NCI-H460 (cell line): ENCODE results near the gene TMEM95. TPM values are rescaled to one million over a fixed set of nuclear protein-coding genes. Genes with fewer than 3 reads are reported as not detected.
A peak's percentile ranks its signal among the peaks of the same experiment; 100 is the strongest.

ENCODE experiments used
- DNase-seq: peaks from one replicate; pipeline ENCODE4 v3.0.0-alpha.2; 2016; ENCODE audit warnings: low read depth; ENCODE audit errors: extremely low read depth
- small RNA-seq, 2 experiments: library from RNA; depleted of rRNA; stranded (forward); fragments of <200 nt; gene quantifications; one replicate each; pipeline ENCODE3, GENCODE V24; 2014
- total RNA-seq: library from RNA; depleted of rRNA; stranded (reverse); fragments of >200 nt; shearing (Covaris generic); gene quantifications from 2 replicates; pipeline ENCODE4 v1.2.3, GENCODE V29; 2014; rRNA removed

The TMEM95 gene
- total RNA-seq, 1 experiment from 2014 or later = not detected

DNA sequence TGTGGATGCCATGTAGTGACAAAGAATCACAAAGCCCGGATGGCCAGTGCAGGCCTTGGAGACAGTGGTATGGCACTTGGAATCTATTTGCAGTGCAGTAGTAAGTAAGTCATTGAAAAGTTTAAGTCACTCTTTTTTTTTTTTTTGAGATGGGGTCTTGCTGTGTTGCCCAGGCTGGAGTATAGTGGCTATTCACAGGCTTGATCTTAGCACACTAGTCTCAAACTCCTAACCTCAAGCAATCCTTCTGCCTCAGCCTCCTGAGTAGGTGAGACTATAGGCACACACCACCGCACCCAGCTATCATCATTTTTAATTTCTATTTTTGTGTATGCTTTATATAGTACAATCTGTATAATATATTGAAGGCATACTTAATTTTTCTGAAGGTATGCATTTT lies 43.7 kb downstream of the TMEM95 start:
- no peak for DNase-seq

DNA sequence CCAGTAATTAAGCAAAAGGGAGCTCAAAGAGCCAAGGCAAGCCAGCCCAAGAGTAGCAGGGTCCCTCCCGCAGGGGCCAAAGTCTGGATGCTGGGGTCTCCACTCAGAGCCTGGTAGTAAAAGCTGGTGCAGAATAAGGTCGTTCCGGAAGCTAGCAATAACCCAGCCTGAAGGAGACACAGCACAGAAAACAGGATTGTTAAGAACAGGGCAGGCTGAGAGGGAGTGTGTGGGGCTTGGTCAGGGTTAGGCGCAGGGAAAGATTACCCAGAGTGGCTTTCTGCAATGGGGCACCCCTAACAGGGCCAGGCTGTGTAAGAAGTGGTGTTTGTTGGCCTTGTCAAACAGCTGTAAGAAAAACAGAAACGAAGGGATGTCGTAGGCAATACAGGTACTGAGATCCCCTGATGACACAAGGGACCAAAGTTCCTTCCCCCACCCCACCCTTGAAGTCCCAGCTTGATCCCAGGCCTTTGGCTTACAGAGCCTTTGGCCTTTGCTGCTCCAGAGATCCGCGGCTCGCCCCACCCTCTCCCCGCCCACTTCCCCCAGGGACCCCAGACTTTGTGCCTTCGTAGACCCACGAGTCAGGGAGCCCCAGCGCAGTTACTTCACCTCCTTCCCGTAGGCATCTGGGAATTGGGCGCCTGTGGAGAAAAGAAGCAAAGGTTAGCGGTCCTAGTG lies 48.2 kb downstream of the TMEM95 start:
- DNase-seq = no peak

DNA sequence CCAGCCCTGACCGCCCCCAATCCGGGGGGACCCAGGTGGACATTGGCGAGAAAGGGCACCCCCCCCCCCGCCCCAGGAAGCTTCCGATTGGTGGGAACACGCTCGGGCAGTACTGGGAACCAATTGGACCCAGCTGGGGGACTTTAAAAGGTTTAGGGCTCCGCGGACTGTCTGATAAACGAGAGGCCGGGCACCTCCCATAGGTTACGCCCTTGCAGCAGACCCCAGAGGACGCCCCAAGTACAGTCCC lies 48.7 kb downstream of the TMEM95 start:
- no peak for DNase-seq

DNA sequence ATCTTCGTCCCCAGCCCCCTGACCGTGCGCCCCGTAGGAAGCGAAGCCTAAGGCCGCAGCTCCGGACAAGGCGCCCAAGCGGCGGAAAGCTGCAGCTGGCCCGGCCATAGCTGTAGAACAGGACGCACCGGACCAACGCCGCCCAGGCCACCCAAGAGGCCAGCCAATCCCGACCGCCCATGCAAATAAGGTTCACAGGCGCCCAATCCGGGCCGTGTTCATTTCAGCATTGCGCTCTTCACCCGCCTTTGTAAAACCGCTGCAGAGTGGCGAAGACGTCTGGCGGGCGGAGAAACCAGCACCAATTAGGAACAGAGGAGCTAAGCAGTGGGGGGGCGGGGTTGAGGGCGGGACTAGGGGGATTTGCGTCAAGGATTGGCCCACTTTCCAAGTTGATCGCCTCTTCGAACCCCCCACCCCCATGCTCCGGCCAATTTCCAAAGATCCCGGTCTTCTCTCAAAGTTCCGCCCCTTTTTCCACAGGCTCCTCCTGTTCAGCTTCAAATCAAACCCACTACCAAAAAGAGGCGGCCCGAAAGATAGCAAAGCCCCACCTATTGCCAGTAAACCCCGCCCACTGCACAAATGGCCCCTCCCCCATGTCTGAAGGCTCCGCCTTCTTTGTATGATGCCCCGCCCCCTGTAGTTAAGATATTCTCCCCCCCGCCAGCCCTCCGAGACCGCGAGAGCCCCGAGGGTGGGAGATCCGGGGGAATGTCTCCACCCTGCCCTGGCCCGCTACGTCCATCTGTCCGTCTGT lies 49.2 kb downstream of the TMEM95 start, which contains the start of gene TMEM256:
Gene TMEM256, minus strand, starts transcription at position 121 of the 760 bp plus-strand sequence. Its CDS starts 13 bp downstream, at position 108.
- DNase-seq = peak; percentile 99

DNA sequence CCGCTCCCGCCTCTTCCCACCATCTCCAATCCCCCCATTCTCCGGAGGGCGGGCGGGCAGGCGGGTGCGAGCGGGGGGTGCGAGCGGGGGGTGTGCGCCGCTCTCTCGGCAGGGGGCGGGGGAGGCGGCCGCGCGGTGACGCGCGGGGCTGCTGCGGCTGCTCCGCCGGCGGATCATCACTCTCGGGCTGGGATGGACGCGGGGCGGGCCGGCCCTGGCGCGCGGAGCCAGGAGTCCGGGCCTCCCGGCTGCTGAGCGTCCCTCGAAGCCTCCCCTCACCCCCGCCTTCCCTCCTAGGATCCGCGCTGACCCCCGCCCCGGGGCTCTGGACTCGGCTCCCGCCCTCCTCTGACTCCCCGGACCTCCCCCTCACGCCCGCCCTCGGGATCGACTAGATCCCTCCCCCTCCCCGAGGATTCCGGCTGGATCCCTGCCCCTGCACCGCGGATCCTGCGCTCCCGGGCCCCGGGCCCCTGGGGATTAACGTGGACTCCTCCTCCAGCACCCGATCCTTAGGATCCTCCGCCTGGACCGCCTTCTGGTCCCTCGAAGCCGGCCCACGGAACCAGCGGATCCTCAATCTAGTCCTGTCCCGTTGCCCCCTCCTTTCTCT lies 49.9 kb downstream of the TMEM95 start:
- no peak for DNase-seq

DNA sequence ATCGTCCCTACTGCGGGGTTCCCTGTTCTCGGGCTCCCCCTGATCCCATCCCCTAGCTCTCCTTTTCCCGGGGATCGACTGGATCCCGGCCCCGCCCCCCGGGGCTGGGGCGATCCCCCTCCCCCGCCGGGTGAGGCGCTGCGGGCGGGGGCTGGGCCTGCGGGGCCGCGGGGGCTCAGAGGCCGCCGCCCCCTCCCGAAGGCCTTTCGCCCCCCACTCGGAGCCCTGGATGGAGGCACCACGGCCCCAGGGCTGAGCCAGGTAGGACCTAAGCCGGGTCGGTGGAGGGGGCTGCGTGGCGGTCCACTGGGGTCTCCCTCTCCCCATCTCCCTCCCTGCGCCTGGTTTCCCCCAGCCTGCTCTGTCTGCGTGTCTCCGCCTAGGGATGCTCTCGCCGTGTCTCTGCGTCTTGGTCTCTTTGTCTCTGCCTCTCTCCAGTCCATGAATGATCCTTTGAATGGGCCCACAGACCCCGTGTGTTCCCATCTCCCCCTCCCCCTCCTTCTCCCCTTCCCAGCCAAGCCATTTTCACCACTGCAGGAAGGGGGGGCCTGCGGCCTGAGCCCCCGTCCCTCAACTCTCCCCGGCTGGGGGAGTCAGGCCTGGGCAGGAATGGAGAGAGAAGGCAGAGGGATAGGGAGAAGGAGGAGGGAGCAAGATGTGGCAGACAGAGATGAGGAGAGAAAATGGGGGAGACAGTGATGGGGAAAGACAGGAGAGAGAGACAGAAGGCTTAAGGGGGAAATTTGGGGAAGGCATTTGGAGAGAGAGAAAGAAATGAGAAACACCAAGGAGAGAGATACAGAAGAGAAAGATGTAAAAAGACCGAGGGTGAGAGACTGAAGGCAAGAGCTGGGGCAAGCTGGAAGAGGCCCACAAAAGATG lies 50.6 kb downstream of the TMEM95 start:
- DNase-seq = no peak

DNA sequence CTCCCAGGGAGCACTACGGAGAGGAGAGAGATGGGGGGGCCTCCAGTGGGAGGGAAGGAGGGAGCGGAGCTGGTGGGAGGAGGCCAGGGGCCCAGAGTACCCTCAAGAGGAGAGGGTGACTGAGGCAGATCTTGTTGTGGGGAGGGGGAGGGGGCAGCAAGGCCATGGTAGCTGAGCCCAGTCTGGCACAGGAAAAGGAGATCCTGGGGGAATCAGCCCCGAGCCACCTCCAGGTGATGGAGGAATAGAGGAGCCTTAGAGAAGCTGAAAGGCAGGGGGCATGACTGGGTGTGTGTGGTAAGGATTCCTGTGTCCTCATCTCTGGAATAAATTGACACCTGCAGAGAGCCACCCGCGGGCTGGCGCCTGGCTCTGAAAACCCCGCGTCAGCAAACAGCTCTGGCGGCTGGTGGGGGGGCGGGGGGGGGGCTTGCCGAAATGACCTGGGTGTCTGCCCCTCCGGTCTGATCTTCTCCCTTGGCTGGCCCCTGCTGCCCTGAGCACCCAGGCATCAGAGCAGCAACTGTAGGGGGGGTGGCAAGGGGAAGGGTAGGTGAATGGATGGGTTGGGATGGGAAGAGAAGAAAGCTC lies 51.4 kb downstream of the TMEM95 start:
- no peak for DNase-seq

Small RNA genes within 50 kb of the gene (small RNA-seq; reads per million reads assigned to genes)
- 0 reads per million in 2 experiments for gene AC026954.2

Other genes with a start within 250 kb of the TMEM95 start
- gene ASGR2, start 240.3 kb upstream of the TMEM95 start, total RNA-seq = not detected in 2 replicates
- gene ASGR1, start 175.8 kb upstream of the TMEM95 start, total RNA-seq = 0.22 TPM in 1 of 2 replicates, not detected in the other
- 3.6 and 3.7 TPM in 2 replicates for gene DLG4, start 135.3 kb upstream of the TMEM95 start, total RNA-seq
- 249 and 250 TPM in 2 replicates for gene ACADVL, start 135.2 kb upstream of the TMEM95 start, total RNA-seq
- 49.5 and 54.9 TPM in 2 replicates for gene DVL2, start 120.6 kb upstream of the TMEM95 start, total RNA-seq
- 32.5 and 38.8 TPM in 2 replicates for gene PHF23, start 115.7 kb upstream of the TMEM95 start, total RNA-seq
- 150 and 175 TPM in 2 replicates for gene GABARAP, start 112.7 kb upstream of the TMEM95 start, total RNA-seq
- 46.9 and 48.4 TPM in 2 replicates for gene CTDNEP1, start 103.4 kb upstream of the TMEM95 start, total RNA-seq
- gene ELP5, start 102.9 kb upstream of the TMEM95 start, total RNA-seq = 60.6 and 61.4 TPM in 2 replicates
- gene CLDN7, start 92.7 kb upstream of the TMEM95 start, total RNA-seq = 12.6 and 13.2 TPM in 2 replicates
- not detected in 2 replicates for gene SLC2A4, start 73.4 kb upstream of the TMEM95 start, total RNA-seq
- gene YBX2, start 60.5 kb upstream of the TMEM95 start, total RNA-seq = 0.06 and 0.15 TPM in 2 replicates
- 659 and 733 TPM in 2 replicates for gene EIF5A, start 47.5 kb upstream of the TMEM95 start, total RNA-seq
- gene GPS2, start 39.8 kb upstream of the TMEM95 start, total RNA-seq = 63.3 and 64.2 TPM in 2 replicates
- gene NEURL4, start 25.8 kb upstream of the TMEM95 start, total RNA-seq = 15.0 and 22.7 TPM in 2 replicates
- 0.02 TPM in 1 of 2 replicates, not detected in the other for gene ACAP1, start 18.6 kb upstream of the TMEM95 start, total RNA-seq
- gene KCTD11, start 3.0 kb upstream of the TMEM95 start, total RNA-seq = 5.0 and 6.0 TPM in 2 replicates
- gene TNK1, start 25.9 kb downstream of the TMEM95 start, total RNA-seq = 3.5 and 3.9 TPM in 2 replicates
- gene PLSCR3, start 39.4 kb downstream of the TMEM95 start, total RNA-seq = 31.3 and 32.4 TPM in 2 replicates
- 107 and 202 TPM in 2 replicates for gene TMEM256, start 48.9 kb downstream of the TMEM95 start, total RNA-seq
- 5.5 and 6.2 TPM in 2 replicates for gene NLGN2, start 52.7 kb downstream of the TMEM95 start, total RNA-seq
- gene SPEM1, start 65.2 kb downstream of the TMEM95 start, total RNA-seq = not detected in 2 replicates
- gene SPEM2, start 70.5 kb downstream of the TMEM95 start, total RNA-seq = not detected in 2 replicates
- not detected in 2 replicates for gene SPEM3, start 73.7 kb downstream of the TMEM95 start, total RNA-seq
- gene TMEM102, start 80.3 kb downstream of the TMEM95 start, total RNA-seq = 6.3 and 7.9 TPM in 2 replicates
- gene FGF11, start 84.4 kb downstream of the TMEM95 start, total RNA-seq = 1.2 TPM in 2 replicates
- 3.6 and 3.8 TPM in 2 replicates for gene CHRNB1, start 89.9 kb downstream of the TMEM95 start, total RNA-seq
- gene ZBTB4, start 124.5 kb downstream of the TMEM95 start, total RNA-seq = 14.7 and 15.3 TPM in 2 replicates
- not detected in 2 replicates for gene SLC35G6, start 126.3 kb downstream of the TMEM95 start, total RNA-seq
- 27.1 and 35.3 TPM in 2 replicates for gene POLR2A, start 129.2 kb downstream of the TMEM95 start, total RNA-seq
- gene TNFSF12, start 193.9 kb downstream of the TMEM95 start, total RNA-seq = 6.9 and 8.1 TPM in 2 replicates
- gene TNFSF13, start 203.6 kb downstream of the TMEM95 start, total RNA-seq = 0.63 and 1.4 TPM in 2 replicates
- 92.2 and 102 TPM in 2 replicates for gene SENP3, start 206.8 kb downstream of the TMEM95 start, total RNA-seq
- 24.5 and 29.4 TPM in 2 replicates for gene CD68, start 224.5 kb downstream of the TMEM95 start, total RNA-seq
- gene MPDU1, start 228.7 kb downstream of the TMEM95 start, total RNA-seq = 107 and 133 TPM in 2 replicates
- gene SOX15, start 234.9 kb downstream of the TMEM95 start, total RNA-seq = 0.47 TPM in 1 of 2 replicates, not detected in the other